Endometrium (tissue), 2 donors: ENCODE data around the gene EPS8L3.
"Not testable (repeated sequence)": the region's sequence is repeated elsewhere in the genome, so short reads cannot be mapped to it uniquely, and the experiment has no call there.

ENCODE experiments used
- FAIRE-seq: peaks from 2 replicates; lab custom pipeline; 2012; peaks lifted over from hg19 to GRCh38; lab: Jason Lieb, UNC
- donor health status: control.
- donor health status: control.

EPS8L3 gene

DNA sequence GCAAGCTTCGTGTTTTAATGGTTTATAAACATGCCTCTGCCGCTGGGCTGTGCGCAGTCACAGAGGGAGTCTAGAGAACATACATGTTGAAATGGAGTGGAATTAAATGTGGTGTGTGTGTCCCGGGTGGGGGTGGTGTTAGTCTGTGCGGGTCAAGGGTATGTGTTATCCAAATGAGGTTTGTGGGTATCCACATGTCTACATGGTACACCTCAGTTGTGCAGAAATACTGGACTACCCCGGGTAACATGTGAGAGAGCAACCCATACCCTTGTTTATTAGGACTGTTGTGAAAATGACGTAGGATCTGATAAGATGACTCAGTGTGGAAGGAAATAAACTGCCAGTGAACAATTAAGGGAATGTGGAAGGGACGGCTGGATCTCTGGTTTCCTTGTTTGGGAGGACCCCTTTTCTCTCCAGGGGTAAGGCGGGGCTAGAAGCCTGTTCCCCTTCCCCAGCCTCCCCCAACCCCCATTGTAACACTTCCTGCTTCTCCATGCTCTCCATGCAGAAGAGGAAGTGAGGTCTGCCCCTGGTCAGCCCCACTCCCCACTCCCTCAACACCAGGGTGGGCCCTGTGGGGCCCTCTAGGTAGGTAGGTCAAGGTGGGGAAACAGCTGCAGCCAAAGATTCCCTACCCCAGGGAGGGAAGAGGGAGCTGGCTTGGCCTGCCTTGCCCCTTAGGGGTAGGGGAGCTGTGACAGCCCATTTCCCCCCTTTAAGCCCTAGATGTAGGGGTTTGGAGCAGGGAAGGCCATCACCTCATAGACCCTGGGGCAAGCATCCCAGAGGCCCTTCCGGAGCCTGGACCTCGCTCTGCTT, 690 bp downstream of the EPS8L3 start:
- FAIRE-seq, result no peak

DNA sequence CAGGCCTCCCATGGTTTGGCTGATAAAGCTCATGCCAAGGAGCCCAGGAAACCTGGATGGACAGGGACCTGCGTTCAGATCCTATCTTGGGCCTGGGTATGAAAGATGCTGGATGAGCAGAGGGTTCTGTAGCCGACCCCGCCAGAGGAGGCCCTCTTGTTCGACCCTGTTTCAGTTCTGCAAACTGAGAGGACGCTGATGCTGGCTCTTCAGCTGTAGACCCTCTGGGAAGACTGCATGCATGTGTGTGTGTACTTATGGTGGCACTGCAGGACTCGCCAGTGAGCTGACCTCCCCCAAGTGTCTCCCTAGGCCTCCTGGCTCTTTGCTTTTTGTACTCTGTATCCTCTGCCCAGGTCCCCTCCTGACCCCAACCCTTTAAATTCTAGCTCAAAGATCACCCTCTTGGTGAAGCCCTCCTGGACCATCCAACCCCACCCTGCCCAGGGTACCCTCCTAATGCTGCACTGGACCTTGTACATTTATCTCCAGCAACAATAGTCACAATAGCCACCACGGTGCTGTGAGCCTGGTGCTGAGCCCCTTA, 1.6 kb downstream of the EPS8L3 start:
- FAIRE-seq, result no peak

DNA sequence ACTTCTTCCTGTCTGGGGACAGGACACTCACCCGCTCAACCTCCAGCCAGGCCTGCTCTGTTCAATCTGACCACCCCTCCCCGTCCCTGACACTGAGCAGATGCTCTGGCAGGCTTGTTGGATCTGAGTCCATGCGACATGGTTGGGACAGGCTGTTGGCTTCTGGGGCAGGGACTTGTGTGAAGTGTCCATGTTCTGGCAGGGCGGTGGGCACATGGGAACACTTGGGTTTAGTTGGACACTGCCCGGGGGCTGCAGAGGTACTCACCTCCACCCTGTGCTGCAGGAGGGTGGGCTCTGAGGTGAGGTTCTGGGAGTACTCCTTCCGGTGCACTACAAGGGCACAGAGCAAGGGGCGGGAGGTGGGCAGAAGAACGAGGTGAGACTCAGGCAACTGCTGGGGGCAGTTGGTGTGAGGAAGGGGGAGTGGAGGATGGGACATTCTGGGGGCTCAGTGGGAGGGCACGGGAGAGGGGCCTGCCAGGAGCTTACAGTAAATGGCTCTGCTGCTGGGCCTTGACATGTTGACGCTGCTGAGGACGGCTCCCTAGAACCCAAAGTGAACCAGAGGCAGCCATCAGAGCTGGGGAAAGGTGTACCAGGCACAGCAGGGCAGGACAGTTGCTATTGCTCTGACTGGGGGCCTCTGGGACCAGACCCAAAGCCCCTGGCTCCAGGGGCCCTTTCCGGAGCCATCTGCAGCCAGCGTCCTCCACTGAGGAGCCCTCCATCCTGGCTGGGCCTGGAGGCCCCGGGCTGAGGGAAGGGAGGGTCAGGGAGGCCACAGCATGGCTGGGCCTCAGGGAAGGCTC, 2.3 kb downstream of the EPS8L3 start:
- FAIRE-seq, result no peak

DNA sequence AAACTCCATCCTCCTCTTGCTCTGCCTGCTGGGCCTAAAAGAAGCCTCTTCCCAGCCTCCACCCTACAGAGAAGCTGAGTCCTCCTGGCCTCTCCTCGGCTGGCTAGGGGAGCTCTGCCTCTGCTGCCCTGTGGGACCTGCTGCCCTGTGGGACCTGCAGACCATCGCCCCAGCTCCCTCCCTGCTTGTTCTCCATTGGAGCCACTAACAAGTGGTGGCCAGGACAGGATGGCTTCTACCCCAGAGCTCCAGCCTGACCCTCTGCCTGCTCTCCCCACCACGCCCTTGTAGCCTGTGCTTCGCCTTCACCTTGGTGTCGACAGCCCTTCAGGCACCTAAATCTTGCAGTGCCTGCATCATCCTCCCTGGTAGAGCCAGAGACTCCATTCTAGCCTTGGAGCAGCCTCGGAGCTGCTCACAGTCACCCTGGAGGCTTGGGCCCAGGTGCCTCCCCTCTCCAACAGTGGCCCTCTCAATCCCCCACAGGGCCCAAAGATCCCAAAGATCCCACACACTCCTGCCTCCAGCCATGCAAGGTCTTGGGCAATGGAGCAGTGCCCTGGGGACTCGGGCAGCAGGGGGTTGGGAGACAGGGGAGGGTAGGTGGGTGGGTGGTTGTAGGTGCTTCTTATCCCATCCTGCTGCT, 3.0 kb downstream of the EPS8L3 start:
- FAIRE-seq, result no peak

DNA sequence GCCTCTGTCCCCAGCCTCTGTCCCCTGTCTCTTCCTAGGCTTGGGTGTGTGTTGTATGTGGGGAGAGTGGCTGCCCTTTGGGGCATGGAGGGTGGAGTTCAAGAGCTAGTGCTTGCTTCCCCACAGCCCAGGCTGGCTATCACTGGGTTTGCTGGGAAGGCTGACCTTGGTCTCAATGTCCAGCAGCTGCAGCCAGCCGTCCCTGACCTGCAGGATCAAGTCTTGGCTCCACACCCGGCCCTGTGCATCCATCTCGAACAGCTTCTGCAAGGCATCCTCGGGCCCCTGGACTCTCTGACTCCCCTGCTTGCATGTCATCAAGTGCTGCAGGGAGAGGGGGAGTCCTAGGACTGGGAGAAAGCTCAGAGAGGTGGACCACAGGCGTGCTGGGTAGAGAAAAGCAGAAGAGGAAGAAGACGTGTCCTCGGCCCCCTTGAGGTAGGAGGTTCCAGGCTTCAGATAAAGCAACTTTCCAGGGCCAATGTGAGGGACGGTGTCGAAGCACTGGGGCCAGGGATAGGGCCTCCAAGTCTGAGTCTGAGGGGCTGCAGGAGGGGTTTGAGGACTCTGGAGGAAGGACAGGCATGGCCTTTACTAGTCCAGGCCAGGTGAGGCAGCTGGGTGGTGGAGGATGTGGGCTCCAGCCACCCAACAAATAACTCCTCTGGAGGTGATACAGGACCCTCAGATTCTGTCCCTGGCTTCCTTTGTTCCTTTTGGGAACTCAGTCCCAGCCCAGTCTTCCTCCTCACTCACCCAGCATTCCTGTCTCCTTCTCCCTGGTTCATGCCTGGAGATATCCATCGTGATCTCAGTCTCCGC, 4.0 kb downstream of the EPS8L3 start:
- FAIRE-seq, result no peak

DNA sequence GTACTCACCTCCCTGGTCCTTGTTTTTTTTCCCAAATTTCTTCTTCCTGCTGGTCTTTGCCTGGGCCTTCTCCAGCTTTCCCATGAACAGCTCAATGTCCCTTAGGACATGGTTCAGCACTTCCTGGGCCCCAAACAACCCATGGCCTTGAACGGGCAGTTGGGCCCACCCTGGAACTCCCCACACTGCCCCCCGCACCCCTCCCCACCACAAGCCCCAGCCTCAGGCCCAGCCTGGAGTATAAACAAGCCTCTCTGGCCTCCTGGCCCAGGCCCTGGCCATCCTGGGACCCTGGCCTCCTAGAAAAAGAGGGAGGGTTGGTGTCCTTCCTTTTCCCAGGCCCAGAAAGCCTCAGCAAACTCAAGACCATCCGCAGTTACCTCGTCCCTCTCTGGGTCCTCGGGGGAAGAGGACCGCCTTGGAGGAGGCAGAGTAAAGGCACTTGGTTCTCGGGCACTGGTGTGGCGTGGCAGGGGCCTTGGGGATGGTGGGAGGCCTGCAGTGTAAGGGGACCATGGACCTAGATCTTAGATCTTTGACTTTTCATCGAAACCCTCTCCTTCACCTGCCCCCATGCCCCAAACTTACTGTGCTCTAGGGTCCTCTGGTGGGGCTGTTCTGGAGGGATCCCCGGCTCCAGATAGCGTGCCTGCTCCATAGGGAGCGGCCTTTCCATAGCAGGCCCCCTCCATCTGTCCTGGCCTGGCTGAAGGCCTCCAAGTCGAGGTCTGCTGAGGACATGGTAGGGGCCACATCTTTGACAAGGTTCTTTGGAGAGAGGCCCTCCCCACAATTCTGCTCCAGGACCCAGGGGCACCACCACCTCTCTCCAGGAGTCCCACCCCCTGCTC, 5.6 kb downstream of the EPS8L3 start:
- no peak for FAIRE-seq

DNA sequence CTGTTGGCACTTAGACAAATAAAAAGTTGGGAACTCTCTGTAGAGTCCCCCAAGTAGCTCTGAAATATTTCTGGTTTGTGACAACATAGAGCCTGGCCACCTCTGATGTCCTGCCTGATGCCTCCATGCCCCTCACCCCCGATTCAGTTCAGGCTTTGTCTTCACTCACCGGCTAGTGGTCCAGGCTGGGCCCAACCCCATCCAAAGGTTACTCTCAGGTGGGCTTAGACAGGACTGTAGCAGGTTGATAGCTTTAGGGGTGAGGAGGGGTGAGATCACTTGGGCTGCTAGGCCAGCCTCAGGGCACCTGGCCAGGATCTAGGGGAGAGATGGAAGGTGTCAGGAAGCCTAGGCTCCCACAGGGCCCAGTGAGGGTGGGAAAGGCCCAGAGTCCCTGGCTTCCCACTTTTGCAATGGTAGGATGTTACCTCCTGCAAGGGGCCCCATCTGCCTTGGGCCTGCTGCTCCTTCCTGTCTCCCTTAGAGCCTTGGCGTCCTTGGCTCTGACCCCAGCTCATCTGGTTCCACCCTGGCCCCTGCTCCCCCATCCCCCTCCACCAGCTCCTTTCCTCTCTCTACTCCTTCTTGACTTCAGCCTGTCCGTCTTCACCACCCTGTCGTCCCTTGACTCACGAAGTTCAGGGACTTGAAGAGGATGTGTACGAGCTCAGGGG, 6.7 kb downstream of the EPS8L3 start:
- FAIRE-seq, result no peak

DNA sequence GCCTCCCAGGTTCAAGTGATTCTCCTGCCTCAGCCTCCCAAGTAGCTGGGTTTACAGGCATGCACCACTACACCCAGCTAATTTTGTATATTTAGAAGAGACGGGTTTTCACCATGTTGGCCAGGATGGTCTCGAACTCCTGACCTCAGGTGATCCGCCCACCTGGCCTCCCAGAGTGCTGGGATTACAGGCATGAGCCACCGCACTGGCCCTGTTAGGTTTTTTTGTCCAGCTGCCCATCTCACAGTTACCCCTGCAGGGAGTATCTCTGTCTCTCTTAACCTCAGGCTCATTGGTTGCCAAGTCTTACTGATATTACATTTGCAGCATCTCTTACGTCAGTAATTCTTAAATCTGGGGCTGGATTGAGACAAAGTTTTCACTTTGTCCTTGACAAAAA, 7.4 kb downstream of the EPS8L3 start:
- FAIRE-seq, result not testable (repeated sequence)

DNA sequence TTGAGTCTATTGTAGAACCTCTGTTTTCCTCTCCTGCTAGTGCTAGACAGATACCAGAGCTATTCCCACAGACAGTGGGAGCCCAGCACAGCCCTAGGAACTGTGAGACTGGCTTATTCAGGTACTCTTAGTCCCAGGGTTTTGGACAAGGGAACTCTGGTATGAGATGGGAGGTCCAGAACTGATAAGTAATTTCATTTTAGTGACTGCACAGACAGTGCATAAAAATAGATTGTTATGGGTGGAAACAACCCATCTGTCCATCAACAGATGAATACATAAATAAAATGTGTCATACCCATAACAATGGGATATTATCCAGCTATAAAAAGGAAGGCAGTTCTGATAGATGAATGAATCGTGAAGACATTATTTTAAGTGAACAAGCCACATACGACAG, 9.0 kb downstream of the EPS8L3 start:
- no peak for FAIRE-seq

DNA sequence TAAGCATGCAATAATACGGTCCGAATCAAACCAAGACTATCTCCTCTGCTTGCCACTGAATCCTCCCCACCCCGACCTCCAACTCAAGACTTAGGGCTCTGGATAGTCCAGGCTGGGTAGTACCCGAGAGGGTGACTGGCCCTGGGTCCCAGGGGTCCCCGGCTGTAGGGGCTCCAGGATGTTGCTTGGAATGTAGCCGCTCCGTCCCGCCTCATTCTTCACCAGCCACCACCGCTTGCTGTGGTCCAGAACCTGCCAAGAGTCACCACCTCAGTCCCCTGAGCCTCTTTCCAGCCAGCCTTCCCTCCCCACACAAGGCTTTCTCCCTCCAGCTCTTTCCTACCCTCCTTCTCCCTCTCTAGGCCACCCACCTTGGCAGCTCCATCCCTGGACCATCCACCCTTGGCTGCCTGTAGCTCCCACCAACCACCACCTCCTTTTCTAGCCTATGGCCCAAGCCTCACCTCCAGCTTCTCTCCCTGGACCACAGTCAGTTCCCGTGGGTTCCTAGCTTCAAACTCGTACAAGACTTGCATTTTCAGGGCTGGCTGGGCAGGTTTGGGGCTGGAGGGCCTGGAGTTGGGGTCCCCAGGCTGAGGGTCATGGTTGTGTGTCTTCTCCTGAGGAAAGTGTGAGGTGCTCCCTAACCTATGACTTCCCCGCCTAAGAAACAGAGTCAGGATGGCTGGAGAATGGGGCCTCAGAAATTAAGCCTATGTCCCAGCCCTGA, 12.0 kb downstream of the EPS8L3 start:
- no peak for FAIRE-seq

DNA sequence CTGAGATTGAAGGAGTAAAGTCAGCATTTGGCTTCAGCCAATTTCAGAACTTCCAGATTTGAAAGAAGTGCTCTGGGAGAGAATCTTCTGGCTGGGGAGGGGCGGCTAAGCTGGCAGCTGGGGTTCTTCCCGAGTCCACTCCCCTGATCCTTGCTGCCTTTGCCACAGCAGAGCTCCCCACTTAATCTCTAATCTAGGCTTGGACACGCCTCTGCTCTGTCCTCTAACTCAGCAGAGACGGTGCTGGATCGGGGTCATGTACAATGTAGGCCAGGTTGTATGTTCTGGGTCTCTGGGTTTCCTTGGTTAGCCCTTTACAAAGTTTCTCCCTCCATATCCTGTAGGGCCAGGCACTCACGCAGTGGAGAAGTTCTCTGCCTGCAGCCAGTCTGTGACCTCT, 12.8 kb downstream of the EPS8L3 start:
- FAIRE-seq, result no peak

DNA sequence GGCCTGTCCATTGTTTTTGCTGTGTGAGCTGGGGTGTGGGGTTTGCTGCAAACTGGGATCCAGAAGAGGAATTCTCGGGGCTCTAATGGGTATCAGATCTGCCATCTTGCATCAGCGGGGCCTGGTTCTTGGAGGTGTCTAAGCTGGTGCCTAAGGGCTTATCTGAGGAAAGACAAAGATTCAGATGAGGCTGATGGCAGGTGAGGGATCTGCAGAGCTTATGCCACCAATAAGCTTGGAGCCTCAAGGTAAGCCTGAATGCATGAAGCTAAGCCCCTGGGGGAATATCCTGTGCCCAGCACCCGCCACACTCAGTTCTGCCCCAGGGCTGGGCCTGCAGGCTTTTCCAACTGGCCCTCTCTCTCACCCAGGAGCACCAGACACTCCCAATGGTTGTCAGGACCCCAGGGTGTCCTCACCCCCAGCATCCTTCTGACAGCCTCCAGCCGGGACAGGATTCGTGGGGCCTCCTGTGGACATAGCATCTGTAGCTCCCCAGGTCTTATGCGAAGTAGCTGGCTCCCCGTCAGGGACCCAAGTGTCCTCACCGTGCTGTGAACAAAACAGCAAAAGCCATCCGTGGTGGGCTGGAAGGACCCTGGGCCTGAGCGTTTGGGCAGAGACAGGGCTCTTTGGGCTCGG, 13.4 kb downstream of the EPS8L3 start:
- FAIRE-seq, result no peak

DNA sequence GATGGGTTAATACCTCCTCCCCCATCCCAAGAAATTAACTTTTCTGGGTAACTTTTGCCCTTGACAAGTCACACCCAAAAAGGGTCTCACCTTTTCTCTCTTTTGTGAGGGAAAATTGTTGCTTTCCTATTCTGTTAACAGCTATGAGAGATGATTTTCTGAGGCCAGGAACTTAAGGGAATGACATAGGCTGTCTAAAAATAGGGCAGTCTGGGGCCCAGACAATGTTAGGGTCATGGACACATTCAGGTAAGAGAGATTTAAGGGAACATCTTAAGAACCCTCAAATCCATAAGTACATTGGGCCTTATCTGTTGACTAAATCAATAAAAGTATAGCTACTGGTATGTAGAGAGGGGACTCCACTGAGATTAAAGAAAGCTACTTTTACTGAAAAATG, 14.5 kb downstream of the EPS8L3 start:
- no peak for FAIRE-seq

DNA sequence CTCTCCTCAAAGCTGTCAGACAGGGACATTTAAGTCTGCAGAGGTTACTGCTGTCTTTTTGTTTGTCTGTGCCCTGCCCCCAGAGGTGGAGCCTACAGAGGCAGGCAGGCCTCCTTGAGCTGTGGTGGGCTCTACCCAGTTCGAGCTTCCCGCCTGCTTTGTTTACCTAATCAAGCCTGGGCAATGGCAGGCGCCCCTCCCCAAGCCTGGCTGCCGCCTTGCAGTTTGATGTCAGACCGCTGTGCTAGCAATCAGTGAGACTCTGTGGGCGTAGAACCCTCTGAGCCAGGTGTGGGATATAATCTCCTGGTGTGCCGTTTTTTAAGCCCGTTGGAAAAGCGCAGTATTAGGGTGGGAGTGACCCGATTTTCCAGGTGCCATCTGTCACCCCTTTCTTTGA, 15.4 kb downstream of the EPS8L3 start:
- FAIRE-seq, result not testable (repeated sequence)

DNA sequence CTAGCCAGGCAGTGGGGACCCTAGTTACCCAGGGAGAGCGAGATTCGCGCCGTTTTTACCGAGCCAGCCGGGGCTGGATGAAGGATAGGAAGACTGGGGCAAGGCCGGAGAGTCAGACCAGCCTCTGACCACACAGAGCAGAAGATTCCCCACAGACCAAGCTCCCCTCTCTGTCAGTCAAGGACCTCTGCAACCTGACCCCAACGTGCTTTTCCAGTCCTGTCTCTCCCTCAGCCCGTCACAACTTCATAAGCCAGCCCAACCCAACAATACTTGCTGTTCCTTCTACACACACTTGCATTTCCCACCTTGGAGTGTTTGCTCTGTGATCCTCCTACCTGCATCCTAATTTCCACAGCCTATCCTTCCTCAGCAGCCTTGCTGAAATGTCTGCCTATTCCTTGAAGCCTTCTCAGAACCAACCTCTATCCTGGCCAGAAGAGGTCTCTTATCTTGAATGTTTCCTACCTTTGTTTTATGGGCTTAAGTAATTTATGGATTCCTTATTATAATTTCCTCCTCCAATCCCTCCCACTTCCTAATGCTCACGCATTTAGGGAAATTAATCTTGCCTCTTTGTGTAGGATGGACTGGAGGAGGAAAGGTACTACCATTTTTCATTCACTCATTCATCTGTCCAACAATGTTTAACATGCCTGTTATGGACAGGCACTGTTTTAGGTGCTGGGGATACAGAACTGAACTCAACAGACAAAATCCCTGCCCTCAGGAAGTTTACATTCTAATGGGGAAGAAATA, 22.9 kb downstream of the EPS8L3 start, which contains the start of gene GSTM3:
Gene GSTM3, minus strand, starts transcription at position 424 of the 759 bp plus-strand sequence. CDS start 751 bp downstream, outside the sequence.
- FAIRE-seq, result no peak

DNA sequence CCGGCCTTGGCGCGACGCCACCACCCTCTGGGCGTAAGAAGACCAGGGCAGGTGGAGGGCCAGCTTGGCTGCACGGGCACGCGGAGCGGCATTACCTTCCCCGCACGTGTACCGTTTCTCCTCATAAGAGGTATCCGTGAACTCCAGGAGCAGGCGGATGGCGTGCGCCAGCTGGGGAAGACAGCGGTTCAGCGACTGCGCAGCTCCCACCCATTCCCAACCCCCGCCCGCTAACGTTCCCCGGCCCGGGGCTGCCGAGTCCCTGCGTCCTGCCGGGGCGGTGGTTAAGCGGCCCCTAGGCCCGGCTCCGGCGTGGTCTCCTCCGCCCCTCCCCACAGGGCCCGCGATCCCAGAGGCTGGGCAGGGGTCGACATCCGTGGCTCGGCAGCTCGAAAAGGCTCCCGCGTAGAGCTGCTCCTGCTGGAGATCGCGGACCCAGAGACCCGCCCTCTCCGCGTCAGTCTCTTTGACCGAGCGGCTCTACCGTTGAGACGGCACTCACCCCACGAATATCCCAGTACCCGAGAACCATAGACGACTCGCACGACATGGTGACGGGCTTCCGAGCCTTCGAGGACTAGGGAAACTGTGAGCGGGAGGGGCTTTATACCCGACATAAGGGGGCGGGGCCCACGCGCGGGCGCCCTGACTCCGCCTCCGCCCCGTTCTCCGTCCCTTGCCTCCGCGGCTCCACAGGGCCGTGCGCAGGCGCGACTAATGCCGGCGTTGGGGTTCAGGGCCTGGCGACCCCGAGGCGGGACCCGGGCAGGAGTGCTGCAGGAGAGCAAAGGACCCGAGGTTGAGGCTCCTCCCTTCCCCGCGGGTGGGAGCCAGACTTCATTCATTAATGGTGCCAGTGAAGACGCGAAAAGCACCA, 23.7 kb downstream of the EPS8L3 start:
- FAIRE-seq, result no peak

DNA sequence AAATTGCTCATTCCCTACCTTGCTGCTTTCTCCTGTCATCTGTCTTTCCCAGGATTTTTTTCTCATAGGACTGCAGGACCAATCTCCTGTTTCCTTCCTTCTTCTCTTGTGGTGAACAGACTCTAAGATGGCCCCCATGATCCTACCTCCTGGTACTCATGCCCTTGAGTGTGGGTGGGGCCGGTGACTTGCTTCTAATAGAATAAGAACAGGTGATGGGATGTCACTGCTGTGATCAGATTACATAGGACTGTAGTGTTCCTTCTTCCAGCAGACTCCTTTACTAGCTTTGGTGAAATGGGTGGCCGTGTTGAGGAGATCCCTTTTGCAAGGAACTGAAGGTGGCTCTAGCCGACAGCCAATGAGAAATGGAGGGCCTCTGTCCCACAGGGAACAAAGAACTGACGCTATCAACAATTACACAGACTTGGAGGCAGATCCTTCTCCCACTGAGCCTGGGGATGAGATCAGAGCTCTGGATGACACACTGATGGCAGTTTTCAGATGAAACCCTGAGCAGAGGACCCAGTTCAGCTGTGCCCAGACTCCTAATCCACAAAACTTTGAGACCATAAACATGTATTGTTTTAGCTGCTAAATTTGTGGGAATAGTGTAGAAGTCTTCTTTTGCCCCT, 30.4 kb downstream of the EPS8L3 start:
- no peak for FAIRE-seq
